B cell (primary cell): ENCODE measurements around the gene MYH10. TPM values are rescaled to one million over a fixed set of nuclear protein-coding genes. Genes with fewer than 3 reads are reported as not detected.

Experiments
- ATAC-seq: fragments of 200-7000 bp; cut with Tn5 transposase; one replicate; pipeline ENCODE4 v1.10.0; 2021; ENCODE audit warnings: low read depth, mild to moderate bottlenecking, moderate number of reproducible peaks, moderate library complexity
- CTCF ChIA-PET: fragments of 350-600 bp; sonication (Branson Sonifier 250); formaldehyde crosslinking; loops from one replicate; lab custom pipeline; 2021; ENCODE audit warnings: antibody characterized with exemption, inconsistent platforms; lab: Charles Lee
- POLR2A ChIA-PET: fragments of 350-600 bp; sonication (Branson Sonifier 250); formaldehyde crosslinking; loops from one replicate; lab custom pipeline; 2021; ENCODE audit warnings: antibody characterized with exemption; lab: Charles Lee
- DNase-seq: peaks from one replicate; pipeline ENCODE4 v3.0.0; 2013
- H2AFZ ChIP-seq: 2 replicates; pipeline ENCODE4 v1.6.1; 2012; ENCODE audit warnings: mild to moderate bottlenecking, low read depth, low read length; ENCODE audit not compliant: insufficient read depth, poor library complexity, severe bottlenecking
- H3K27ac ChIP-seq, 2 donors: 1 replicate in 1 of 2; 2 replicates in 1 of 2; pipeline ENCODE4 v1.5.1; 2012 to 2013; ENCODE audit warnings: low read length in 2 of 2, mild to moderate bottlenecking in 2 of 2, moderate library complexity in 1 of 2
- H3K27me3 ChIP-seq, 4 experiments: fragments of 200-600 bp in 1 of 4; sonication (generic) in 1 of 4; replicated peaks in 1 of 4; 1 replicate in 2 of 4; 2 replicates in 2 of 4; pipeline versions ENCODE4 v1.6.1 to v1.7.0; 2013 to 2016; ENCODE audit warnings: low read length in 3 of 4, mild to moderate bottlenecking in 2 of 4, mixed read lengths in 1 of 4, moderate library complexity in 1 of 4; ENCODE audit not compliant: insufficient read depth in 4 of 4, control insufficient read depth in 3 of 4; ENCODE audit errors: control extremely low read depth in 1 of 4
- H3K36me3 ChIP-seq, 2 experiments: replicated peaks in 1 of 2; 1 replicate in 1 of 2; 2 replicates in 1 of 2; pipeline versions ENCODE4 v1.6.1 to v1.7.1; 2013; ENCODE audit warnings: low read length in 1 of 2; ENCODE audit not compliant: insufficient read depth in 2 of 2, control insufficient read depth in 1 of 2; ENCODE audit errors: control extremely low read depth in 1 of 2, extremely low read depth in 1 of 2
- H3K4me1 ChIP-seq, 2 donors: fragments of 200-600 bp in 1 of 2; sonication (generic) in 1 of 2; 1 replicate in 1 of 2; 2 replicates in 1 of 2; pipeline versions ENCODE4 v1.5.1 to v1.6.1; 2013 to 2017; ENCODE audit warnings: low read length in 2 of 2; ENCODE audit not compliant: control insufficient read depth in 2 of 2, insufficient read depth in 2 of 2
- H3K4me2 ChIP-seq: replicated peaks from 2 replicates; pipeline ENCODE3; 2012; ENCODE audit warnings: mild to moderate bottlenecking, low read depth, low read length; ENCODE audit not compliant: poor library complexity, severe bottlenecking
- H3K4me3 ChIP-seq, 5 experiments: fragments of 200-600 bp in 1 of 5; sonication (generic) in 1 of 5; 1 replicate in 3 of 5; 2 replicates in 2 of 5; pipeline versions ENCODE4 v1.5.1 to v1.7.0; 2011 to 2016; ENCODE audit warnings: low read length in 4 of 5, mild to moderate bottlenecking in 4 of 5, low read depth in 2 of 5, control low read depth in 1 of 5, moderate library complexity in 1 of 5; ENCODE audit not compliant: insufficient read depth in 1 of 5; ENCODE audit errors: control extremely low read depth in 1 of 5, extremely low read depth in 1 of 5
- H3K79me2 ChIP-seq: fragments of 200-600 bp; sonication (generic); one replicate; pipeline ENCODE4 v1.6.0; 2016; ENCODE audit warnings: low read length; ENCODE audit not compliant: control insufficient read depth, insufficient read depth
- H3K9ac ChIP-seq: fragments of 200-600 bp; sonication (generic); 2 replicates; pipeline ENCODE4 v1.6.1; 2017; ENCODE audit warnings: mild to moderate bottlenecking, low read length, moderate library complexity
- H3K9me3 ChIP-seq, 3 donors: one replicate each; pipeline versions ENCODE4 v1.6.1 to v1.7.1; 2013; ENCODE audit warnings: low read length in 2 of 3; ENCODE audit not compliant: control insufficient read depth in 2 of 3, insufficient read depth in 1 of 3; ENCODE audit errors: control extremely low read depth in 1 of 3
- H4K20me1 ChIP-seq: 2 replicates; pipeline ENCODE4 v1.6.0; 2012; ENCODE audit warnings: mild to moderate bottlenecking, low read length; ENCODE audit not compliant: insufficient read depth, control insufficient read depth, poor library complexity, severe bottlenecking
- H3K27ac Mint-ChIP-seq: one replicate; pipeline ENCODE4 v1.8.0; 2021; ENCODE audit warnings: mixed read lengths
- H3K27me3 Mint-ChIP-seq: one replicate; pipeline ENCODE4 v1.8.0; 2021; ENCODE audit warnings: mixed read lengths
- H3K4me1 Mint-ChIP-seq: one replicate; pipeline ENCODE4 v1.8.0; 2021; ENCODE audit warnings: mixed read lengths
- H3K4me3 Mint-ChIP-seq: one replicate; pipeline ENCODE4 v1.8.0; 2021; ENCODE audit warnings: mixed read lengths
- H3K9me3 Mint-ChIP-seq: one replicate; pipeline ENCODE4 v1.8.0; 2022; ENCODE audit warnings: mixed read lengths; ENCODE audit not compliant: insufficient read depth
- EZH2 ChIP-seq: IDR thresholded peaks from 2 replicates; pipeline ENCODE4 v1.6.1; 2012; ENCODE audit warnings: borderline replicate concordance, low read depth, mild to moderate bottlenecking, moderate library complexity, low read length; ENCODE audit not compliant: insufficient read depth, poor library complexity, severe bottlenecking
- WGBS: methylation state at CpG from one replicate; pipeline ENCODE4 v1.1.5; 2013; ENCODE audit warnings: missing lambda C conversion rate; ENCODE audit not compliant: insufficient coverage; 5-methylcytosine and 5-hydroxymethylcytosine counted together
- intact Hi-C: fragments of 100-400 bp; cut with micrococcal nuclease; formaldehyde crosslinking; loops from one replicate; pipeline ENCODE4 v1.10.0; 2022
- polyA plus RNA-seq: library from polyadenylated mRNA; depleted of rRNA; stranded (reverse); fragments of >200 nt; gene quantifications from 2 replicates; pipeline ENCODE4 v1.2.3, GENCODE V29; 2012
- total RNA-seq, 2 donors: library from RNA; stranded (reverse); fragments of 120-200 nt in 1 of 2; gene quantifications; 1 replicate in 1 of 2; 2 replicates in 1 of 2; pipeline versions ENCODE4 v1.2.3 to v1.2.4, GENCODE V29; 2013 to 2022
- TF ChIP-seq, protein P1 (sequence below): fragments of 200-600 bp; IDR thresholded peaks from one replicate; pipeline ENCODE4 v1.8.0; 2022; ENCODE audit warnings: antibody characterized with exemption, mild to moderate bottlenecking

Gene MYH10
- total and polyA plus RNA-seq, 2 donors (not counting 1 experiment from before 2014, with no cell fraction given), result 0.04 to 1.7 TPM

- Histone ChIP-seq H3K9ac (no peak overlapping the region), H3K27ac (no peak overlapping the region), H3K9me3 (no peaks in the 10 kb centered on the region), H2AFZ (no peak overlapping the region), H3K4me3 (no peak overlapping the region), H4K20me1 (no peaks in the 10 kb centered on the region), H3K4me2 (no peak overlapping the region), H3K27me3 (no peaks in the 10 kb centered on the region), H3K36me3 (no peaks in the 10 kb centered on the region), H3K4me1 (no peaks in the 10 kb centered on the region), H3K79me2 (no peaks in the 10 kb centered on the region)
- DNase-seq, result no peak
- no peaks in the 10 kb centered on the region for H3K27me3 Mint-ChIP-seq
- no peak for TF ChIP-seq EZH2
- no peak for ATAC-seq
- H3K4me3 Mint-ChIP-seq, result no peak overlapping the region
- ChIA-PET CTCF (no interaction called here), POLR2A (no interaction called here)
- no peaks in the 10 kb centered on the region for H3K9me3 Mint-ChIP-seq
- H3K4me1 Mint-ChIP-seq, result no peaks in the 10 kb centered on the region
- H3K27ac Mint-ChIP-seq, result no peak overlapping the region
- 90% methylated on average over 2 of the region's 5 CpGs for WGBS
- intact Hi-C loops, result no loop called here
Observed at GRCh38 chr17:8499614-8500013, 130.9 kb downstream of the MYH10 start.

DNA sequence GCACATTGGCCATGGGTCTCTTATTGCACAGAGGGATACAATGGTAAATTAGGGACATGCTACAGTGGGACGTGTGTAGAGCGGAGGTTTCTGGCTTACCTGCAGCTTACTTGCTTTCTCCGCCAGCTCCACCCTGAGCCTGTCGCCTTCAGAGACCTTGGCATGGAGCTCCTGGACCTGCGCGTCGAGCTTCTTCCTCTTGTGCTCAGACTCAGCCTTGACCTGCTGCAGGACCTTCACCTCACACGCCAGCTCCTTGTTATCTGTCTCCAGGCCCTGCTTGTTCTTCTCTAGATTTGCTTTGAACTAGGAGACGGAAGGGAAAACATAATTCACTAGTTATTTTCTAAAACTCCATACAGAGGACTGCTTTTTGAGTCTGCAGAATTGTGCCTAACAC, 131.4 kb downstream of the MYH10 start:
- intact Hi-C loops, result no loop called here
- no peaks in the 10 kb centered on the region for H3K9me3 Mint-ChIP-seq
- no peaks in the 10 kb centered on the region for H4K20me1 ChIP-seq
- no peaks in the 10 kb centered on the region for H3K79me2 ChIP-seq
- no peak overlapping the region for H3K4me3 ChIP-seq
- H3K4me2 ChIP-seq, result no peak overlapping the region
- H3K27me3 ChIP-seq, result no peaks in the 10 kb centered on the region
- no peaks in the 10 kb centered on the region for H3K36me3 ChIP-seq
- ChIA-PET POLR2A (no interaction called here), CTCF (no interaction called here)
- no peaks in the 10 kb centered on the region for H3K4me1 ChIP-seq
- H3K27ac ChIP-seq, result no peak overlapping the region
- no peak overlapping the region for H2AFZ ChIP-seq
- H3K4me3 Mint-ChIP-seq, result no peak overlapping the region
- no peaks in the 10 kb centered on the region for H3K9me3 ChIP-seq
- no peak overlapping the region for H3K27ac Mint-ChIP-seq
- 96% methylated on average over 9 of the region's 9 CpGs for whole genome bisulfite sequencing
- DNase-seq, result no peak
- no peak for ATAC-seq
- H3K27me3 Mint-ChIP-seq, result no peaks in the 10 kb centered on the region
- H3K9ac ChIP-seq, result no peak overlapping the region
- TF ChIP-seq EZH2, result no peak
- TF ChIP-seq, protein P1, sequence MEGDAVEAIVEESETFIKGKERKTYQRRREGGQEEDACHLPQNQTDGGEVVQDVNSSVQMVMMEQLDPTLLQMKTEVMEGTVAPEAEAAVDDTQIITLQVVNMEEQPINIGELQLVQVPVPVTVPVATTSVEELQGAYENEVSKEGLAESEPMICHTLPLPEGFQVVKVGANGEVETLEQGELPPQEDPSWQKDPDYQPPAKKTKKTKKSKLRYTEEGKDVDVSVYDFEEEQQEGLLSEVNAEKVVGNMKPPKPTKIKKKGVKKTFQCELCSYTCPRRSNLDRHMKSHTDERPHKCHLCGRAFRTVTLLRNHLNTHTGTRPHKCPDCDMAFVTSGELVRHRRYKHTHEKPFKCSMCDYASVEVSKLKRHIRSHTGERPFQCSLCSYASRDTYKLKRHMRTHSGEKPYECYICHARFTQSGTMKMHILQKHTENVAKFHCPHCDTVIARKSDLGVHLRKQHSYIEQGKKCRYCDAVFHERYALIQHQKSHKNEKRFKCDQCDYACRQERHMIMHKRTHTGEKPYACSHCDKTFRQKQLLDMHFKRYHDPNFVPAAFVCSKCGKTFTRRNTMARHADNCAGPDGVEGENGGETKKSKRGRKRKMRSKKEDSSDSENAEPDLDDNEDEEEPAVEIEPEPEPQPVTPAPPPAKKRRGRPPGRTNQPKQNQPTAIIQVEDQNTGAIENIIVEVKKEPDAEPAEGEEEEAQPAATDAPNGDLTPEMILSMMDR, result no peak
- H3K4me1 Mint-ChIP-seq, result no peaks in the 10 kb centered on the region
